K562 treated with DMSO at 1 percent for 24 hours (cell line): Measurements from ENCODE around the gene NAA30. TPM values are rescaled to one million over a fixed set of nuclear protein-coding genes. Genes with fewer than 3 reads are reported as not detected.

Experiments
- total RNA-seq: library from RNA; unstranded; fragments of 300-600 nt; gene quantifications from 2 replicates; pipeline ENCODE4 v1.2.3, GENCODE V29; 2022; ENCODE audit warnings: low read depth; ENCODE audit not compliant: insufficient read depth

Gene NAA30
- 4.0 and 4.3 TPM in 2 replicates for total RNA-seq

GRCh38 chr14:57390037-57390805, at the start of gene NAA30:
Gene NAA30 (plus strand): TSS chr14:57390586. CDS start chr14:57390958, 372 bp downstream.

Other genes starting within 250 kb of the NAA30 start
- 15.3 and 22.2 TPM in 2 replicates for gene EXOC5, start 121.7 kb upstream of the NAA30 start, total RNA-seq
- gene AP5M1, start 121.6 kb upstream of the NAA30 start, total RNA-seq: 9.7 and 13.6 TPM in 2 replicates
- not detected in 2 replicates for gene CCDC198, start 103.3 kb downstream of the NAA30 start, total RNA-seq